IMR-90 (cell line): ENCODE data around the gene N4BP2. TPM values are rescaled to one million over a fixed set of nuclear protein-coding genes. Genes with fewer than 3 reads are reported as not detected.

Experiments used
- ATAC-seq: fragments of 200-7000 bp; cut with Tn5 transposase; 2 replicates; pipeline ENCODE4 v1.9.1; 2020; ENCODE audit warnings: low read depth, mild to moderate bottlenecking, moderate library complexity
- BruUV-seq: library from RNA; stranded (reverse); fragments of 400-500 nt; replicated peaks from 2 replicates; lab custom pipeline; 2021; lab: Mats Ljungman, UMichigan
- CTCF ChIA-PET: fragments of 300-600 bp; formaldehyde crosslinking; extraction: SDS; loops from one replicate; lab custom pipeline; 2021; ENCODE audit warnings: antibody characterized with exemption; lab: Yijun Ruan, JAX
- POLR2A ChIA-PET: fragments of 300-600 bp; sonication (Branson Sonifier 250); formaldehyde crosslinking; loops from one replicate; lab custom pipeline; 2022; ENCODE audit warnings: antibody characterized with exemption; ENCODE audit not compliant: unreplicated experiment; lab: Charles Lee
- DNase-seq: peaks from one replicate; pipeline ENCODE4 v3.0.0; 2013
- H2AFZ ChIP-seq: replicated peaks from 2 replicates; pipeline ENCODE3; 2013; ENCODE audit warnings: low read length, mild to moderate bottlenecking; ENCODE audit not compliant: poor library complexity
- H2AK5ac ChIP-seq: 2 replicates; pipeline ENCODE4 v1.6.1; 2013; ENCODE audit warnings: low read depth, low read length, inconsistent platforms
- H2AK9ac ChIP-seq: replicated peaks from 2 replicates; pipeline ENCODE3; 2013; ENCODE audit warnings: mild to moderate bottlenecking, low read depth, low read length, moderate library complexity; ENCODE audit not compliant: poor library complexity
- H2BK120ac ChIP-seq: 2 replicates; pipeline ENCODE4 v1.6.1; 2013; ENCODE audit warnings: low read depth, low read length, inconsistent platforms
- H2BK15ac ChIP-seq: 3 replicates; pipeline ENCODE4 v1.6.1; 2013; ENCODE audit warnings: low read depth, low read length, inconsistent platforms
- H2BK20ac ChIP-seq: 2 replicates; pipeline ENCODE4 v1.6.1; 2013; ENCODE audit warnings: low read depth, mild to moderate bottlenecking, inconsistent platforms, low read length, moderate library complexity
- H2BK5ac ChIP-seq: 2 replicates; pipeline ENCODE4 v1.6.1; 2013; ENCODE audit warnings: mild to moderate bottlenecking, low read depth, low read length, inconsistent platforms; ENCODE audit not compliant: poor library complexity, severe bottlenecking
- H3K14ac ChIP-seq: replicated peaks from 2 replicates; pipeline ENCODE4 v1.6.1; 2013; ENCODE audit warnings: low read depth, low read length, inconsistent platforms
- H3K18ac ChIP-seq: 2 replicates; pipeline ENCODE4 v1.6.1; 2013; ENCODE audit warnings: low read depth, low read length, control low read depth
- H3K23ac ChIP-seq: 2 replicates; pipeline ENCODE4 v1.6.1; 2013; ENCODE audit warnings: low read depth, low read length, inconsistent platforms
- H3K27ac ChIP-seq: 2 replicates; pipeline ENCODE4 v1.5.1; 2013; ENCODE audit warnings: mild to moderate bottlenecking, control low read depth, low read length; ENCODE audit not compliant: insufficient read depth
- H3K27me3 ChIP-seq: 2 replicates; pipeline ENCODE4 v1.6.1; 2013; ENCODE audit warnings: low read length; ENCODE audit not compliant: control insufficient read depth, insufficient read depth
- H3K36me3 ChIP-seq: 2 replicates; pipeline ENCODE4 v1.6.1; 2013; ENCODE audit warnings: low read length, mixed read lengths; ENCODE audit not compliant: control insufficient read depth, insufficient read depth
- H3K4ac ChIP-seq: 2 replicates; pipeline ENCODE4 v1.6.1; 2013; ENCODE audit warnings: low read depth, low read length, inconsistent platforms
- H3K4me1 ChIP-seq: 2 replicates; pipeline ENCODE4 v1.6.1; 2013; ENCODE audit warnings: low read length, mixed read lengths; ENCODE audit not compliant: control insufficient read depth, insufficient read depth
- H3K4me2 ChIP-seq: 2 replicates; pipeline ENCODE4 v1.6.1; 2013; ENCODE audit warnings: low read depth, mild to moderate bottlenecking, control low read depth, low read length, moderate library complexity
- H3K4me3 ChIP-seq: 2 replicates; pipeline ENCODE4 v1.5.1; 2013; ENCODE audit warnings: low read depth, mild to moderate bottlenecking, control low read depth, low read length, moderate library complexity; ENCODE audit not compliant: insufficient read depth
- H3K56ac ChIP-seq: 2 replicates; pipeline ENCODE4 v1.6.1; 2013; ENCODE audit warnings: low read length, inconsistent platforms; ENCODE audit not compliant: insufficient read depth; ENCODE audit errors: extremely low read depth
- H3K79me1 ChIP-seq, 2 experiments: 2 replicates each; pipeline ENCODE4 v1.6.1; 2013; ENCODE audit warnings: low read length in 2 of 2, inconsistent platforms in 1 of 2, low read depth in 1 of 2
- H3K9ac ChIP-seq: 2 replicates; pipeline ENCODE4 v1.6.1; 2013; ENCODE audit warnings: low read depth, low read length, control low read depth
- H3K9me1 ChIP-seq: 2 replicates; pipeline ENCODE4 v1.6.1; 2013; ENCODE audit warnings: low read length, inconsistent platforms; ENCODE audit not compliant: insufficient read depth
- H3K9me3 ChIP-seq: 2 replicates; pipeline ENCODE4 v1.6.1; 2013; ENCODE audit warnings: low read length; ENCODE audit not compliant: control insufficient read depth, insufficient read depth
- H4K20me1 ChIP-seq: 2 replicates; pipeline ENCODE4 v1.6.1; 2013; ENCODE audit warnings: low read length, inconsistent platforms; ENCODE audit not compliant: insufficient read depth
- H4K5ac ChIP-seq: 2 replicates; pipeline ENCODE4 v1.6.1; 2013; ENCODE audit warnings: mild to moderate bottlenecking, low read depth, low read length, control low read depth
- H4K8ac ChIP-seq, 2 experiments: 2 replicates each; pipeline ENCODE4 v1.6.1; 2013; ENCODE audit warnings: low read depth in 2 of 2, low read length in 2 of 2, control low read depth in 1 of 2, inconsistent platforms in 1 of 2
- H4K91ac ChIP-seq: 2 replicates; pipeline ENCODE4 v1.6.1; 2013; ENCODE audit warnings: low read depth, low read length, inconsistent platforms; ENCODE audit not compliant: insufficient read depth
- BHLHE40 ChIP-seq: fragments of 150-350 bp; IDR thresholded peaks from 2 replicates; pipeline ENCODE4 v1.6.1; 2016; ENCODE audit warnings: mild to moderate bottlenecking, low read depth, low read length
- MAZ ChIP-seq: IDR thresholded peaks from 2 replicates; pipeline ENCODE4 v1.6.1; 2012; ENCODE audit warnings: low read depth, mild to moderate bottlenecking, low read length, improper control_type of control experiment, moderate library complexity, borderline replicate concordance
- POLR2A ChIP-seq: IDR thresholded peaks from 2 replicates; pipeline ENCODE4 v1.6.1; 2012; ENCODE audit warnings: mild to moderate bottlenecking, low read depth, low read length
- WGBS, 2 experiments: methylation state at CpG; one replicate each; pipeline versions ENCODE4 v1.1.5 to v1.1.7; 2013; ENCODE audit warnings: missing lambda C conversion rate in 2 of 2; ENCODE audit not compliant: insufficient read length in 1 of 2; ENCODE audit errors: extremely low coverage in 2 of 2; 5-methylcytosine and 5-hydroxymethylcytosine counted together
- dilution Hi-C: fragments of 300-500 bp; cut with HindIII; formaldehyde crosslinking; loops from one replicate; pipeline ENCODE4 v1.14.3; 2018; ENCODE audit warnings: low sequenced_read_pairs; ENCODE audit not compliant: unreplicated experiment
- in situ Hi-C: fragments of 300-500 bp; cut with MboI; formaldehyde crosslinking; loops from 3 replicates; pipeline ENCODE4 v1.14.3; 2019; ENCODE audit warnings: low sequenced_read_pairs, inconsistent platforms, mixed read lengths
- intact Hi-C: fragments of 100-400 bp; cut with micrococcal nuclease; formaldehyde crosslinking; loops from 2 replicates; pipeline ENCODE4 v1.10.0; 2022
- polyA plus RNA-seq, 3 experiments: library from polyadenylated mRNA; depleted of rRNA; stranded (reverse); fragments of >200 nt; gene quantifications; 2 replicates each; pipeline ENCODE4 v1.2.3, GENCODE V29; 2012; ENCODE audit warnings: low replicate concordance in 1 of 3
- total RNA-seq: library from RNA; depleted of rRNA; stranded (reverse); fragments of >200 nt; gene quantifications from 2 replicates; pipeline ENCODE4 v1.2.3, GENCODE V29; 2012
- TF ChIP-seq, protein P1 (sequence below): fragments of 150-350 bp; IDR thresholded peaks from 2 replicates; pipeline ENCODE4 v1.6.1; 2016; ENCODE audit warnings: low read depth, mild to moderate bottlenecking, low read length, moderate library complexity, borderline replicate concordance

N4BP2 gene
- total and polyA plus RNA-seq, 2 of the 4 experiments (the other 2 are of a cell fraction): 0.84 to 2.2 TPM

DNA sequence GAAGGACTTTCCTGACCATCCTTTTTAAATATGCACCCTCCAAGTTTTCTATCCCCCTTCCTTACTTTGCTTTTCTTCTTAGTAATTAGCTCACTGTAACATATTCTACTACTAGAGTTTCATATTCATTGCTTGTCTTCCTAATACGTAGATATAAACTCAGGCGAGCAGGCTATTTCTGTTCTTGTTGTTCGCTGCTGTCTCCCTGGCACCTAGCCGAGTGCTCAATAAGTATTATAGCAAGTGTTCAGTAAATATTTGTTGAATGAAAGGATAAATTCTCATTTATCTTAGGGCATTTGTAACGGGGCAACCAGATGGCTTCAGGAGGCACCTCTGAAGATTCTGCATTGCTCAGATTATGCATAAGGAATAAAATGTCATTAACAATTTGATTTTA lies 133.4 kb downstream of the N4BP2 start:
- dilution Hi-C loops (no loop called here), intact Hi-C loops (no loop called here), in situ Hi-C loops (no loop called here)
- H4K5ac ChIP-seq: no peak overlapping the region
- H3K79me1 ChIP-seq: no peaks in the 10 kb centered on the region
- no peak overlapping the region for H2AK5ac ChIP-seq
- no peak overlapping the region for H3K9ac ChIP-seq
- POLR2A ChIA-PET: no interaction called here
- no peaks in the 10 kb centered on the region for H3K9me1 ChIP-seq
- ATAC-seq: no peak
- H3K9me3 ChIP-seq: no peaks in the 10 kb centered on the region
- no peak overlapping the region for H3K23ac ChIP-seq
- no peak overlapping the region for H3K56ac ChIP-seq
- H3K4me1 ChIP-seq: peaks cover 2% of the 10 kb centered on the region; the same call in 1 of the 2 replicates
- CTCF ChIA-PET: interaction anchor here (2.2 kb wide), 1 partner anchor 127 kb away, joined by 7 read pairs; no protein-coding TSS in a partner anchor
- no peak overlapping the region for H4K8ac ChIP-seq
- BruUV-seq: no TSS peak
- H2AFZ ChIP-seq: no peak overlapping the region
- H3K27ac ChIP-seq: no peak overlapping the region
- no peak overlapping the region for H3K4ac ChIP-seq
- no peak overlapping the region for H3K4me3 ChIP-seq
- no peaks in the 10 kb centered on the region for H4K20me1 ChIP-seq
- H3K27me3 ChIP-seq: peaks cover 3% of the 10 kb centered on the region
- no peak overlapping the region for H3K18ac ChIP-seq
- no peak overlapping the region for H2BK120ac ChIP-seq
- WGBS, 2 experiments: no CpG with 5 or more reads among the region's 5 CpGs
- H2BK5ac ChIP-seq: no peak overlapping the region
- no peak overlapping the region for H4K91ac ChIP-seq
- no peak overlapping the region for H3K14ac ChIP-seq
- no peaks in the 10 kb centered on the region for H3K36me3 ChIP-seq
- H2AK9ac ChIP-seq: no peak overlapping the region
- DNase-seq: peak; percentile 11
- H2BK15ac ChIP-seq: no peak overlapping the region
- TF ChIP-seq MAZ (no peak), POLR2A (no peak), BHLHE40 (no peak)
- TF ChIP-seq, protein P1, sequence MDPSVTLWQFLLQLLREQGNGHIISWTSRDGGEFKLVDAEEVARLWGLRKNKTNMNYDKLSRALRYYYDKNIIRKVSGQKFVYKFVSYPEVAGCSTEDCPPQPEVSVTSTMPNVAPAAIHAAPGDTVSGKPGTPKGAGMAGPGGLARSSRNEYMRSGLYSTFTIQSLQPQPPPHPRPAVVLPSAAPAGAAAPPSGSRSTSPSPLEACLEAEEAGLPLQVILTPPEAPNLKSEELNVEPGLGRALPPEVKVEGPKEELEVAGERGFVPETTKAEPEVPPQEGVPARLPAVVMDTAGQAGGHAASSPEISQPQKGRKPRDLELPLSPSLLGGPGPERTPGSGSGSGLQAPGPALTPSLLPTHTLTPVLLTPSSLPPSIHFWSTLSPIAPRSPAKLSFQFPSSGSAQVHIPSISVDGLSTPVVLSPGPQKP: no peak
- no peak overlapping the region for H3K4me2 ChIP-seq
- no peak overlapping the region for H2BK20ac ChIP-seq
